ENCODE measurements around the gene ACOX3.

DNA sequence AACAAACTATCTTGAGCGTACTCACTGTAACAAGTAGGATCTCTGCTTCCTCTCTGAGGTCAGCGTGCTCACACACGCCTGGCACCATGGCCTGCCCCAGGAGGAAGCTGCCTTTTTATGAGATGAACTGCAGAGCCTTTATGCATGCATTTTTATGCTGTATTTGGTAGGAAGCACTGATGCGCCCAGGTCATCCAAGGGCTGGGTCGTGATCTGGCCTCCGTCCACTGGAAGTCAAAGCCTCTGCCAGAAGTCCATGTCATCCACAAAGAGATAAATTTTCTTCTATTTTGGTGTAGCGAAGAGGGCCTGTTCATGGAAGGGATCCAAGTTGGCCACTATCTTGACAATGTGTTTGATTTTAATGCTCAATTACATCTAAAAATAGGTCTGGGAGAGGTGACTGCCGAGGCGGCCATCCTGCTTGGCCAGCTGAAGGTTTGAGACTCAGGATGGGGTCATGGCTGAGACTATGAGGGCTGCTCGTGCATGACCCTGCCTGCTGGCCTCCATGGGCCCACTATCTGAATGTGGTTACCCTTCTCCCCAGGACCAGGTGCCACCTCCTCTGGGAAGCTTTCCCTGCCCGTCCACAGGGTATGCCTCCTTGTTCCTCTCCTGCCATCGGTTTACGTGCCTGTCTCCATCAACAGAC lies 120.7 kb downstream of the ACOX3 start:
- TF ChIP-seq EZH2 (IDR thresholded peaks at IDR 0.05; ENCODE audit: borderline replicate concordance, low read length) (no peak), CTCF (IDR thresholded peaks at IDR 0.05; ENCODE audit: low read length) (no peak)
